ENCODE data around the gene PRKD2. TPM values are rescaled to one million over a fixed set of nuclear protein-coding genes. Genes with fewer than 3 reads are reported as not detected.
A peak's percentile ranks its signal among the peaks of the same experiment; 100 is the strongest.

The PRKD2 gene
- total RNA-seq, 2 donors from 2014 or later = 18.9 to 58.3 TPM

DNA sequence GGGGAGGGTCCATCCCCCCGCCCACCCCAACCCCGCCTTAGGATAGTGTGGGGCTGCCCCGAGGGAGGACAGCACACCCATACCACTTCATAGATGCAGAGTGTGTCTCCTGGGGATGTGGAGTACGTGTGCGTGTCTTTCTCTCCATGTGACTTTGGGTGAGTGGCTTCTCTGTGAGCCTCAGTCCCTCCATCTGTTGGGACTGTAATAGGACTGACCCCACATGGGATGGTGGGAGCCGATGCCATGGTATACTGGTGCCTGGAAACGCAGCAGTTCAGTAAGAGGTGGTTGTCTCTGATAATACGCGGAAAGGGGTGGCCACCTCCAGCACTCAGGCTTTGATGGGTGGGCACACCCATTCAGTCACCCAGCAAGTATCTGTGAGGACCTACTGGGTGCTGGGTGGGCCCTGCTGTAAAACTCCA lies 816 bp upstream of the PRKD2 start:
- Histone ChIP-seq H3K27ac (peak overlapping the region; percentile 81 to 86 (median 83)), H3K27me3 (no peaks in the 10 kb centered on the region), H3K4me1 (peaks cover 39% of the 10 kb centered on the region), H3K36me3 (replicated peaks in 1 of 2; ENCODE audit: insufficient read depth in 1 of 2, low read depth in 2 of 2) (peaks cover 3 to 8% of the 10 kb centered on the region in 2 donors), H3K4me3 (peak overlapping the region in 1 of 2 donors; percentile 84), H3K9me3 (no peaks in the 10 kb centered on the region)
- no peak for DNase-seq
- no peak for ATAC-seq
- intact Hi-C loops (cut with DNase I) = no loop called here
- 10 to 25% methylated on average over 4 to 9 of the region's 9 CpGs for WGBS, 2 donors
- TF ChIP-seq, protein P1, sequence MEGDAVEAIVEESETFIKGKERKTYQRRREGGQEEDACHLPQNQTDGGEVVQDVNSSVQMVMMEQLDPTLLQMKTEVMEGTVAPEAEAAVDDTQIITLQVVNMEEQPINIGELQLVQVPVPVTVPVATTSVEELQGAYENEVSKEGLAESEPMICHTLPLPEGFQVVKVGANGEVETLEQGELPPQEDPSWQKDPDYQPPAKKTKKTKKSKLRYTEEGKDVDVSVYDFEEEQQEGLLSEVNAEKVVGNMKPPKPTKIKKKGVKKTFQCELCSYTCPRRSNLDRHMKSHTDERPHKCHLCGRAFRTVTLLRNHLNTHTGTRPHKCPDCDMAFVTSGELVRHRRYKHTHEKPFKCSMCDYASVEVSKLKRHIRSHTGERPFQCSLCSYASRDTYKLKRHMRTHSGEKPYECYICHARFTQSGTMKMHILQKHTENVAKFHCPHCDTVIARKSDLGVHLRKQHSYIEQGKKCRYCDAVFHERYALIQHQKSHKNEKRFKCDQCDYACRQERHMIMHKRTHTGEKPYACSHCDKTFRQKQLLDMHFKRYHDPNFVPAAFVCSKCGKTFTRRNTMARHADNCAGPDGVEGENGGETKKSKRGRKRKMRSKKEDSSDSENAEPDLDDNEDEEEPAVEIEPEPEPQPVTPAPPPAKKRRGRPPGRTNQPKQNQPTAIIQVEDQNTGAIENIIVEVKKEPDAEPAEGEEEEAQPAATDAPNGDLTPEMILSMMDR (IDR thresholded peaks at IDR 0.05) = no peak
- no peak for TF ChIP-seq POLR2A (IDR thresholded peaks at IDR 0.05)

DNA sequence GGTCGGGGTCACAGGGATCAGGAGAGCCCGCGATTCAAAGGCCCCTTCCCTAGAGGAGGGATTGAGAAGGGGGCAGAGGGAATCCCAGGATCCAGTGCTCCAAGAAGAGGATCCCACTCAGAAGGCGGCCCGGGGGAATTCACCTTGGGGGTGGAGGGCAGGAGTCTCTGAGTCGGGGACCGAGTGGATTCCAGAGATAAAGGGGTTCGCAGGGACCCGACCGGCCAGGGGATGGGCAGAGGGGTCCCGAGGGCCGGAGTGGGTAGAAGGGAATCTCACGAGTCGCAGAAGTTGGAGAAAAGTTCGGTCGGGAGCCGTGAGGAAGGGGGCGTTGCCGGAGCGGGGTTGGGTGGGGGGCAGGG lies 261 bp downstream of the PRKD2 start:
- ATAC-seq (no peak), DNase-seq (no peak)
- no peak for TF ChIP-seq POLR2A (IDR thresholded peaks at IDR 0.05)
- TF ChIP-seq, protein P1 (IDR thresholded peaks at IDR 0.05) = no peak
- peak overlapping the region; percentile 84 to 87 for H3K4me3 ChIP-seq
- peaks cover 0 to 2% of the 10 kb centered on the region in 2 donors for H3K36me3 ChIP-seq (replicated peaks in 1 of 2; ENCODE audit: insufficient read depth in 1 of 2, low read depth in 2 of 2)
- intact Hi-C loops (cut with DNase I) = no loop called here
- H3K27ac ChIP-seq = peak overlapping the region; percentile 81 to 86 (median 83)
- 0 to 2% methylated on average over 17 to 20 of the region's 20 CpGs for WGBS, 2 donors
- no peaks in the 10 kb centered on the region for H3K9me3 ChIP-seq
- no peaks in the 10 kb centered on the region for H3K27me3 ChIP-seq
- H3K4me1 ChIP-seq = peaks cover 39% of the 10 kb centered on the region

DNA sequence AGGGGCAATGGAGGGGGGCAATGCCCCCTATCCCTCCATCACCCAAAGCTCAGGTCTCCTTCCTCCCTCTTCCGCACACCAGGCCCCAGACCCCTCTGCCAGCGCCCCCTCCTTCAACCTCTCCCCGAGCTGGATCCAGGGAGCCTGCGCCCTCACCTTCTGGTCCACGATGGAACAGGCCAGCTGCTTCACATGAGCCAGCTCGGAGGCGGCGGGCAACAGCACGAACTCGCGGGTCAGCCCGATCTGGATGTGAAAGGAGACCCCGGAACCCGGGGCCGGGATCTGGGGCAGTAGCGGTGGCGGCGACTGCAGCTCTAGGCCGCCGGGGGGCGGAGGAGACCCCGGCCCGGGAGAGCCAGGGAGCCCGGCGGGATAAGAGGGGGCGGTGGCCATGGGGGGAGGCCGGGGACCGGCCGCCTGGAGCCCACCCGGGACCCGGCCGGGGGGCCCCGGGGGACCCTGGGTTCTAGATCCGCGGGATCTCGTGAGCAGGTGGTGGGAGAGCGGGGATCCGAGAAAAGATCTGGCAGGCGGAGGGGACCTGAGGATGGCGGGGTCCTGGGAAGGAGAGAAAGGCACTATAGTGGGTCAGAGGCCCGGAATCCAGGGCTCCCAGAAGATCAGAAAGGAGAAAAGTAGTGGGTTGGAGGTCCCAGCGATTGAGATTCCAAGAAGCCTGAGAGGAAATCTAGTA lies 791 bp downstream of the PRKD2 start:
- TF ChIP-seq, protein P1 (IDR thresholded peaks at IDR 0.05) = no peak
- no peak for TF ChIP-seq POLR2A (IDR thresholded peaks at IDR 0.05)
- Histone ChIP-seq H3K4me1 (peaks cover 39% of the 10 kb centered on the region), H3K36me3 (replicated peaks in 1 of 2; ENCODE audit: insufficient read depth in 1 of 2, low read depth in 2 of 2) (peaks cover 0 to 2% of the 10 kb centered on the region in 2 donors), H3K9me3 (no peaks in the 10 kb centered on the region), H3K27ac (peak overlapping the region; percentile 45 to 86 (median 82)), H3K4me3 (peak overlapping the region; percentile 84 to 87), H3K27me3 (no peaks in the 10 kb centered on the region)
- DNase-seq (peak in 2 of 4 donors; percentile 51 to 52), ATAC-seq (no peak)
- intact Hi-C loops (cut with DNase I) = no loop called here
- WGBS, 2 donors = 2% methylated on average over 16 to 40 of the region's 42 CpGs

DNA sequence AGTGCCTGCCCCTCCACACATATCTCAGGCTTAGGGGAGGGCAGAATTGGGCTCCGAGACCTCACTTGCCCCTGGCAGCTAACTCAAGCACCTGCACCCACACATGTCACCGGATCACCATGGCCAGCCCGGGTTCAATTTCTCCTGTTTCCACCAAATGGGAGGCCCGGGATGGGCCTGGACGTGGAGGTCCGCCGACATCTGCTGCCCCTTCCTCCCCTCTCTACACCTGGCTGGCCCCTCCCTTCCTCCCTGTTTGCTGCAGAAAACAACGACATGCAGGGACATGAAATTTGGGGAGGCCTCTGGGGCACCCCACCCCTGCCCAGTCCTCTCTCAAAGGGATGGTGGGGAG lies 1.3 kb downstream of the PRKD2 start:
- DNase-seq (no peak), ATAC-seq (no peak)
- H3K4me3 ChIP-seq = no peak overlapping the region
- peaks cover 39% of the 10 kb centered on the region for H3K4me1 ChIP-seq
- H3K36me3 ChIP-seq (replicated peaks in 1 of 2; ENCODE audit: insufficient read depth in 1 of 2, low read depth in 2 of 2) = peaks cover 0 to 2% of the 10 kb centered on the region in 2 donors
- H3K9me3 ChIP-seq = no peaks in the 10 kb centered on the region
- H3K27me3 ChIP-seq = no peaks in the 10 kb centered on the region
- WGBS, 2 donors = 14% methylated on average over 8 of the region's 8 CpGs; no CpG with 5 or more reads in 1 of the 2 donors
- intact Hi-C loops (cut with DNase I) = no loop called here
- H3K27ac ChIP-seq = peak overlapping the region; percentile 45 to 86 (median 82)
- TF ChIP-seq POLR2A (IDR thresholded peaks at IDR 0.05) = no peak
- TF ChIP-seq, protein P1 (IDR thresholded peaks at IDR 0.05) = no peak
